GM18502 (cell line): ENCODE measurements around the gene PKP4.

ENCODE experiments used
- ATAC-seq: cut with Tn5 transposase; IDR thresholded peaks from one replicate; pipeline ENCODE4 v1.9.1; 2021; ENCODE audit warnings: mild to moderate bottlenecking; ENCODE audit not compliant: unreplicated experiment, poor library complexity

The PKP4 gene

GRCh38 chr2:158579928-158580327 is 123.2 kb downstream of the PKP4 start:
- no peak for ATAC-seq

- ATAC-seq, result no peak
Measured at GRCh38 chr2:158580760-158581159, 124.0 kb downstream of the PKP4 start.

- ATAC-seq, result no peak
Measured at GRCh38 chr2:158582670-158583069, 125.9 kb downstream of the PKP4 start.

GRCh38 chr2:158583923-158584322 is 127.2 kb downstream of the PKP4 start:
- ATAC-seq, result no peak

GRCh38 chr2:158586491-158586890 is 129.7 kb downstream of the PKP4 start:
- ATAC-seq, result no peak

GRCh38 chr2:158589303-158589702 is 132.6 kb downstream of the PKP4 start:
- no peak for ATAC-seq

- ATAC-seq, result no peak
Measured at GRCh38 chr2:158598862-158599517, 142.2 kb downstream of the PKP4 start.

- ATAC-seq, result no peak
Measured at GRCh38 chr2:158599609-158600008, 142.9 kb downstream of the PKP4 start.

- no peak for ATAC-seq
Measured at GRCh38 chr2:158600155-158600802, 143.5 kb downstream of the PKP4 start.

- ATAC-seq, result no peak
Measured at GRCh38 chr2:158602027-158602426, 145.3 kb downstream of the PKP4 start.

GRCh38 chr2:158603205-158603604 is 146.5 kb downstream of the PKP4 start:
- ATAC-seq, result no peak

GRCh38 chr2:158603986-158604385 is 147.2 kb downstream of the PKP4 start:
- ATAC-seq, result no peak

GRCh38 chr2:158610059-158610458 is 153.3 kb downstream of the PKP4 start:
- ATAC-seq, result no peak

- no peak for ATAC-seq
Measured at GRCh38 chr2:158616480-158617000, 159.8 kb downstream of the PKP4 start.

- no peak for ATAC-seq
Measured at GRCh38 chr2:158618891-158619490, 162.2 kb downstream of the PKP4 start.

- peak; percentile 61 for ATAC-seq
Measured at GRCh38 chr2:158619496-158619895, 162.7 kb downstream of the PKP4 start.

GRCh38 chr2:158620656-158621055 is 163.9 kb downstream of the PKP4 start:
- no peak for ATAC-seq

GRCh38 chr2:158624071-158624667 is 167.4 kb downstream of the PKP4 start:
- no peak for ATAC-seq

GRCh38 chr2:158624961-158625360 is 168.2 kb downstream of the PKP4 start:
- no peak for ATAC-seq

GRCh38 chr2:158629116-158629515 is 172.4 kb downstream of the PKP4 start:
- no peak for ATAC-seq

- no peak for ATAC-seq
Measured at GRCh38 chr2:158633261-158633660, 176.5 kb downstream of the PKP4 start.
